CMK (cell line): ENCODE results near the gene ETNK2.

ENCODE experiments used
- DNase-seq: peaks from one replicate; pipeline ENCODE4 v3.0.0-alpha.2; 2010; ENCODE audit warnings: low read depth

The ETNK2 gene

DNA sequence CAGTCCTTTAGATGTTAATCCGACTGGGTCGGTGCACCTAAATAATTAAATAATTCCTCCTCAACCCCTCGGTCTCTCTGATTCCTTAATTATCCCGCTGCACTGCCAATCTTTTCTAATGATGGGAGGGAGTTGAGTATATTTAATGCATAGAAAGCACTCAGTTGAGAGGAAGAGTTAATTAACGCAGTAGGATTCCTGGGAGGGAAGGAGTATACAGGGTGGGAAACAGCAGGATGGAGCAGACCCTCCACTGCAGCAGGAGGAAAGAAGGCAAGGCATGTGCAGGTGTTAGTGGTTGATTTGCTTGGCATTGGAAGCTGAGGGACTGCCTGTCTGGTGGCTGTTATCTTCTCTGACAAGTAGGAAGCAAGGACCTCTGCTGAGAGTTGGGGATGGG, 24.2 kb upstream of the ETNK2 start:
- DNase-seq: no peak

GRCh38 chr1:204174958-204175357, 23.1 kb upstream of the ETNK2 start:
- DNase-seq: no peak

DNA sequence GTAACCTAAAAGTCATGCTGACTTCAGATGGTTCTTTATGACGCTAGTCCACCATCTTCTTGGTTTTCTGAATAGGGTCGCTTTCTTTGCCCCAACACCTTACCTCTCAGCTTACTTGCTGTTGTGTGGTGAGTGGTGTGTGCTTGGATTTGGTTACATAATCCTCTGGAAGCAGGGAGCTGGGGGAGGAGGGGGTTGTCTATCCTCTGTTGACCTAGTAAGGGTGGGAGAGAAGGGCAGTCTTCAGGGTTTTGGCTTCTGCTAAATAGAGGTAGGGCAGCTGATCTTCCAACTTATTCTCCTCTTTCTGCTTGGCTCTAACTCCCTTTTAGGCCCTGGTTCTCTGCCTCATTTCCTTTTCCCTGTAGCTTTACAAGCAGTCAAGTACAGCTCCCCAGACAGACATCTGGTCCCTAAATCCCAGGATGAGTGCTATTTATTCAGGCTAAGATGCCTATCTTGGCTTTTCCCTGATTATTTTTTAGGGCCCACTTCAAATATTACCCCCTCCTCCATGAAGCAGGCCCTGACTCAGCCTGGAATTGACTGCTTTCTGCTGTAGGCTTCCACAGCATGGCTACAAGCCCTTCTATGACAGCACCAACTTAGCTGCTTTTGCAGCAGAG, 20.7 kb upstream of the ETNK2 start:
- DNase-seq: no peak

DNA sequence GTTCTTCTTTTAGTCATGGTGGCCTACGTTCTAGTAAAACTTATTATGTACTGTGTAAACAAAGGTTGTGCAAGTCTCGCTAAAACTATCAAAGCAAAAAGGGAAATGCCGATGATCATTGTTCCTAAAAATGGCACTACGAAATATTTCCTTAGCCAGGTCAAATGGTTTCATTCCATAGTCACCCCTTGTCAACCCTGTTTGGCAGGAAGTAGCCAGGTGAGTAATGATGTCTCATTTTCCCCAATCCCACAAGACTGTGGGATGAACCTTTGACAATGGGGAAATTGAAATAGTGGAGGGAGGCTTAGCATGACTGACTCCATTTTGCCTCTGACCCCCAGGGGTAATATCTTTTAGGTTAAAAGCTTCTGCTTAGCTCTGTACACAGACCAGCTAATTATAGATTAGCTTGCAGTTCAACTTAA, 19.9 kb upstream of the ETNK2 start:
- DNase-seq: no peak

DNA sequence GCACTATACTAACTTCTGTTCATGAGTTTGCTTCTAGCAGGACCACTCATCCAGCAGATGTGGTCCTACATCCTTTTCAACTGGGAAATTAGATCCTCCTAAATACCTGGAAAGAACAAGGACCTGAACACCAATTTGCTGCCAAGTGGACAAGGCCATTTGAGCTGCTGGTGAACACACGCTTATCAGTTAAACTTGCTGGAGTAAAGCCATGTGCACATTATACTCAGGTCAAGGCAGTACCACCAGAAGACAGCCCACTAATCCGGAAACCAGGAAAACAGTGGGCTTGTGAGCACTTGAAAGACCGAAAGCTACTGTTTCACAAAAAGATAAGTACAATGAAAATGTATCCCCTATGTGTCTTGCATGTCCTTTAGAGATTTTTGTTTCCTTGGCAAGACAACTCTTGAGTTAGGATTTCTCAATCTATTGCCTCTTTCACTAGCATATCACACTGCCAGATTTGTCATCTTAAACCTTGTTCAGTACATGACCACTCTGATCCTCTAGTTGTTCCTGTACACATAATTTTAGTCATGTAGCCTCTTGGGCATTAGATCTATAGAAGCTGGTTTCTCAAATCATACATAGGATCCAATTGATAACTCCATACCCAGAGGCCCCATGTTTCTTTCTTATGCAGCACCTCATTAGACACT, 18.8 kb upstream of the ETNK2 start:
- no peak for DNase-seq

DNA sequence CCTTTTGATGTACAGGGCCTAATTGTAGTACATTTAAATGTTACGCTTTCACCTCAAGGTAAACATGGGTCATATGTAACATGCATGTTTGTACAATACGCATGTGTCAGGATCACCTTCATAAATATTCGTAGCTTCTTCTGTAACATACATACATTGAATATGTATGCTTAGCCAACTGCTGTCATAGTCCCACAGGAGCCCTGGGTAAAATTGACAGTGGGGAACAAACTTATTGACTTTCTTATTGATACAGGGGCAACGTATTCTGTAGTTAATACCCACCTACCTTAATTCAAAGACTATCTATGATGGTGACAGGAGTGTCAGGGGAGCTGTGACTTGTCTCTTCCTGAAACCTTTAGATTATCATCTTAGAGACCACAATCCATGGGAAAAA, 18.0 kb upstream of the ETNK2 start:
- no peak for DNase-seq

DNA sequence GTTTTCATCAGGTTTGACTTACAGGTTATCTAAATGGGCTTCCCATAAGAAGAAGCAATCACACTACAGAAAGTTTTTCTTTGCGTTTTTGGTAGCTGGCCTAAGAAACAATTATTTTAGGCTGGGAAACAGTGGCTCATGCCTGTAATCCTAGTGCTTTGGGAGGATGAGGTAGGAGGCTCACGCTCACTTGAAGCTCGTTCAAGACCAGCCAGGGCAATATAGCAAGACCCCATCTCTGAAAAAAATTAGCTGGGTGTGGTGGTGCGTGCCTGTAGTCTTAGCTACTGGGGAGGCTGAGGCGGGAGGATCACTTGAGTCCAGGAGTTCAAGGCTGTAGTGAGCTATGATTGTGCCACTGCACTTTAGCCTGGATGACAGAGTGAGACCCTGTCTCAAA, 15.9 kb upstream of the ETNK2 start:
- no peak for DNase-seq

DNA sequence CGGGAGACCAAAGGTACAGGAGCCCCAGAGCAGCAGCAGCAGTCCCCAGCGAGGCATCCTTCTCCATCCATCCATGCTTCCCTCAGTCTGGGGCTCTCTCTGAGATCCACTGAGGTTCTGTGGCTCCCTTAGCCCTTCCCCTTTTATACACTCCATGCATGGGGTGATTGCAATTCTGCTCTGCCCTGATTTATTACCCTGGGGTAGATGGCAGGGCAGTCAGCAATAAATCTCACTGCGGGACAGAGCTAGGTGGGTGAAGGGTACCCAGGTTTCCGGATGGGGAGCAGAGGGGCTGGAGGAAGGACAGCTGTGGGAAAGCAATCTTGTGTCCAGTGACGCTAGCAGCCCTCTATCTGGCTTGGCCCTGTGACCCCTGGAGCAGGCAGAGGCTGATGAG, 14.4 kb upstream of the ETNK2 start, which contains the start of gene REN:
Gene REN, minus strand, starts transcription at position 119 of the 400 bp plus-strand sequence. Its CDS starts 44 bp downstream, at position 75.
- DNase-seq: no peak

GRCh38 chr1:204162494-204163074, 10.7 kb upstream of the ETNK2 start:
- DNase-seq: peak; percentile 59

- DNase-seq: no peak
Observed at GRCh38 chr1:204161609-204162493, 10.0 kb upstream of the ETNK2 start.

- no peak for DNase-seq
Observed at GRCh38 chr1:204157962-204158361, 6.1 kb upstream of the ETNK2 start.

DNA sequence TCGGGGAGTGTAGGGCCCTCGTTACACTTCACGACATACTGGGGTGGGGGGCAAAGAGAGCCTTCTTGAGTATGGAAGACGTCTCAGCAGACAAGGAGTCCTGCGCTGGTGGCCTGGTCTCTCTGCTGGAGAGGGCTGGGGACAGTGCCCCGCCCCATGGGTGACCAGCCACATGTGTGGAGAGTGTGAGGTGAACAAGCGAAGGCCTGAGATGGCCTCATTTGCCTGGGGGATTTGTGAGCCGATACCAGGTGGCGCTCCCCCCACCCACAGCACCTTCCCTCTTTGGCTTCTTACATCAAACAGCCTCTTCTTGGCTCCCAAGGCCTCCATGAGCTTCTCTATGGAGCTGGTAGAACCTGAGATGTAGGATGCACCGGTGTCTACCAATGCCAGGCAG, 4.0 kb upstream of the ETNK2 start:
- no peak for DNase-seq

DNA sequence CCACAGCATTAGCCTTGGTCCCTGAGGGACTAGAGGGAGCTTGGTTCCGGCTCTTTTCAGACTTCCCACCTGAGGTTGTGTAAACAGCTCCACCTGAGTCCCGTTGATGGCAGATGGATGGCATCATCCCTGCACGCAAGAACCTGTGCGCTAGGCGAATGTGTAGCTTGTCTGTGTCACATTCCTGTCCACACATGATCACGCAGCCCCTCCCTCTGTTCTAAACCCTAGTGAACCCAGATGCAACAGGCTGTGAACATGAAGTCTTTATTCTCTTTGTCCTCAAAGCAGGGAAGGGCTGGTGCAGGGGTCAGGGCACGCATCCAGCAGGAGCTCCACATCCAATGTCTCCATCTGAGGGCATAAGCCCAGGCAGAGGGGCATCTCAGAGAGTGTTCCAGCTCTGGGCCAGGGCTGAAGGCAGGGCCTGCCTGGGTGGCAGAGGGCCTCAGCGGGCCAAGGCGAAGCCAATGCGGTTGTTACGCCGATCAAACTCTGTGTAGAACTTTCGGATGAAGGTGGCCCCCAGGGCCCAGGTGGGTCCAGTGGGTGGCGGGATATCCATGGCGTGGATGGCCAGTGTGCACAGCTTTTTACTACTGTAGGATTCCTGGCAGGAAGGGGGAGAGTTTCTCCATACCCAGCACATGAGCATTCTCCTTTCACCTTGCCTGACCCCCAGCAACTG, 2.9 kb upstream of the ETNK2 start:
- DNase-seq: no peak

- no peak for DNase-seq
Observed at GRCh38 chr1:204153667-204154066, 1.8 kb upstream of the ETNK2 start.

DNA sequence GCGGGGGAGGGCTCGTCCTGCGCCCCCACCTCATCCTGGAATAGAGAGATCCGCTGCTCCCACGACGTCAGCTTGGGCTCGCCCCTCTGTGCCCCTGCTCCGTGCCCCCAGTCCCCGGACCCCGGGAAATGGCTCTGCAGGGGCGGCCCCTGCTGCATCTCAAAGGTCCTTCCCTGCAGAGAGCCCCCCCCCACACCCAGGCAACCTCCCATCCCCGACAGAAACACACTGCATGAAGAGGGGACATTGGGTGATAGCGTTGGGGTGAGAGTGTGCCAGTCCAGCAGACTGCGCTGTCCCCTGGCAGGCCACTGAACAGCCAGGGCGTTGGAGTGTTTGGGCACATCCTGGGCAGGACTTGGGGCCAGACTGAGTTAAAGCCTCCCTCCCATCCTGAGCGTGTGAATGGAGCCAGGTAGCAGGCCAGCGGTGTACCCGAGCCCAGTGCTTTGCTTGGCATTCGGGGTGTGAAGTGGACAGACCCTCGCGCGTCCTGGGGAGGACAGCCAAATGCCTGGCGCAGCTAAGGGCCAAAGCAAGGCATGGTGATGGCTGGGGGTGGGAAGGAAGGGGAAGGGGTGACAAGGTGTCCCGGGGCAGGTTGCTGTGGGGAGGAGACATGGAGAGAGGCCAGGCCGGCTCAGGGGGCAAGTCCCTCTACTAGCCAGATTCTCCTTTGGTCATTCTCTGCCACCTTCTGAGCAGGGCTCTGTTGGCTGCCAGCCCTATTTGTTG, 633 bp upstream of the ETNK2 start:
- DNase-seq: no peak

- no peak for DNase-seq
Observed at GRCh38 chr1:204150702-204151551, 917 bp downstream of the ETNK2 start.

DNA sequence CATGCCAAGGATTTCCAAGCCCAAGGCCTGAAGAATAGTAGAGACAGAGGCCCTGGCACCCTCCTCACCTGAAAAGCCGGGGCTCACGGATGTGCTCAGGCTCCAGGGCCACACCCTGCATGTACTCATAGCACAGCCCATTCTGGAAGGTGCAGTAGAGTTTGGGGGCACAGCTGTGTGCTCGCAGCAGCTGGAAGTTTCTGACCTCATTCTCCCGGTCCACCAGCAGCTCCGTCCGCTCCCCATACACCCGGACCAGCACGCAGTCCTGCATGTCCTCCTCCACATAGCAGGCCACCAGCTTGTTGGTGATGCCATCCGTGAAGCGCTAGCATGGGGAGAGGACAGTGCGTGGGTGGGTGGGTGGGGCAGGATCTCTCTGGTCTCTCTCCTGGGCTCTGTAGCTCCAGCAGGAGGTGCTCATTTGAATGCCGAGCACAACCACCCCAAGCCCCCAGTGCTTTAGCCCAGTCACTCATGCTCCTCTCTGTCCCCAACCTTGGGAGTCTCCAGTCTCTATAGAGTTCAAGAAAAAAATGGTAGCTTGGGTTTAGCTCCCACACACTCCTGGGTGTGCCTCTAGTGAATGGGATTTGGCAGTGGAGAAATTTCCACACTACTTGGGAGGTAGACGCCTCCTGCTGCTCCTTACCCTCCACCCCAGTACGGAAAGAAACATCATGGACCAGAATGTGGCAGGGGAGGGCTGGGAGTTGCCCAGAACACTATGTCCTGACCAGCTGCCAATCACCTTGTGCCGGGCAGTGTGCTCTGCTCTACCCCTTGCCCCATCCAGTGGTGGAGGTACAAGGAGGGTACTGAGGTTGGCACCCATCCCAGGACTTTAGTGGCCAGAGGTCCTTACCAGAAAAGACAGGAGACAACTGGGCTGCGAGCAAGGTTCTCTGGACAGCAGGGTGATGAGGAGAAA, 1.9 kb downstream of the ETNK2 start:
- no peak for DNase-seq

- DNase-seq: no peak
Observed at GRCh38 chr1:204149107-204149506, 2.7 kb downstream of the ETNK2 start.
